ENCODE data around the gene SCAMP5.

GRCh38 chr15:75049392-75049791 lies 54.0 kb downstream of the SCAMP5 start:
- TF ChIP-seq CTCF (conservative IDR thresholded peaks at IDR 0.05) (no peak), EZH2 (IDR thresholded peaks at IDR 0.05; ENCODE audit: low read depth) (no peak)
